Mucosa of rectum (tissue), 2 donors: ENCODE measurements around the gene RHBDF1.

ENCODE experiments used
- H3K27ac ChIP-seq, 2 donors: one replicate each; pipeline ENCODE4 v1.7.0; 2013; ENCODE audit warnings: inconsistent platforms in 2 of 2, low read depth in 2 of 2, low read length in 2 of 2
- H3K27me3 ChIP-seq, 2 donors: one replicate each; pipeline ENCODE4 v1.7.0; 2013; ENCODE audit warnings: low read length in 2 of 2; ENCODE audit not compliant: control insufficient read depth in 2 of 2, insufficient read depth in 2 of 2
- H3K36me3 ChIP-seq, 2 donors: one replicate each; pipeline ENCODE4 v1.7.0; 2013; ENCODE audit warnings: low read length in 2 of 2; ENCODE audit not compliant: control insufficient read depth in 2 of 2, insufficient read depth in 2 of 2
- H3K4me1 ChIP-seq, 2 donors: one replicate each; pipeline ENCODE4 v1.7.0; 2013; ENCODE audit warnings: low read length in 2 of 2, mild to moderate bottlenecking in 1 of 2; ENCODE audit not compliant: control insufficient read depth in 2 of 2, insufficient read depth in 2 of 2
- H3K4me3 ChIP-seq, 2 donors: one replicate each; pipeline ENCODE4 v1.7.0; 2013; ENCODE audit warnings: low read length in 2 of 2
- H3K9ac ChIP-seq, 2 donors: one replicate each; pipeline ENCODE4 v1.7.0; 2013; ENCODE audit warnings: low read length in 2 of 2, low read depth in 1 of 2, mild to moderate bottlenecking in 1 of 2
- H3K9me3 ChIP-seq, 2 donors: one replicate each; pipeline ENCODE4 v1.7.0; 2013; ENCODE audit warnings: low read length in 2 of 2; ENCODE audit not compliant: control insufficient read depth in 2 of 2
- donor health status: healthy.
- donor health status: Normal muscosa, but diverticular disease.

RHBDF1 gene

DNA sequence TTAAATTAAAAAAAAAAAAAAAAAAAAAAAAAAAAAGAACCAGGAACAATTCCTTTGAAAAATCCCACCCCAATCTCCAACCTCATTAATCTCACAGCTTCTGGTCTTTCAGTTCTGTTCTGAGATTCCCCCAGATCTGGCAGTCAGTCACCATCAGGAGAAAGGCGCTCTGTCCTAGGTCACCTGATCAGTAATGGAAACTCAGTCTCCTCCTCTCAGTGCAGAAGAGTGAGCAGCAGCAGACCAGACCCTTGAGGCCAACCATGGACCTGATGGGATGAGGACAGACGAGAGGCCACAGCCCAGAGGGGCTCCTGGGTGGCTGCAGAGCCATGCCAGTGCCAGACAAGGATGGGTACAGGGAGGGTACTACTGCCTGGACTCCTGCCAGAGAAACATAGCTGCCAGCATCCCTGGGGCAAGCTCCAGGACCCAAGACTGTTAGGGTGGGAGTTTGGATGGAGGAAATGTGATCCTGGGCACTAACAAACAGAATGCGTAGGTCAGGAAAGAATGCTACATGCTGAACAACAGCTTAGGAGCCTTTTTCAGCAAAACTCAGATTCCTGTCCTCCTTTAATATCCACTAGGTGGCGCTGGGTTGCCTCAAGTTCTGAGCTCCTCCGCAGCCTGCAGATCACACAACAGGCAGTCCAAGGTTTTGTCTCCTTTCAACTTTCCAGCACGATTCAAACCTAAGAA, 34.3 kb upstream of the RHBDF1 start:
- Histone ChIP-seq H3K27ac (no peak overlapping the region), H3K9me3 (no peaks in the 10 kb centered on the region), H3K27me3 (no peaks in the 10 kb centered on the region), H3K36me3 (peaks cover 3 to 17% of the 10 kb centered on the region in 2 donors), H3K9ac (no peak overlapping the region), H3K4me3 (no peak overlapping the region), H3K4me1 (peaks cover 0 to 2% of the 10 kb centered on the region in 2 donors)

DNA sequence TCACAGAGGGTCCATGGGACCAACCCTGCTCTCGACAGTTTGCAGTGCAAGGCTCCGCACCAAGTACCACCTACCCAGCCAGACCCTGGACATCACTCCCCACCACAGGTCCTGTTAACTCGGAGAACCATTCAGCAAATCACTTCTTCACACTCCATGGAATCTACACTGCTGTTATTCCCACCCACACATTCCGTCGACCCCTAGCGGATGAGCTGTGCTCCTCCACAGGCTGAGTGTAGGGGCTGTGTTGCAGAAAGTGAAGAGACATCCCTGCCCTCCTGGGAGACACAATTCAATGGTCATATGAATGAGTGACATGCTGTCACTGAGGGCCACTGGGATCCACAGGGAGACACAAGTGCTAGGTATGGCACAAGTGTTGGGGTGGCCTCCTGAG, 33.1 kb upstream of the RHBDF1 start:
- Histone ChIP-seq H3K4me3 (no peak overlapping the region), H3K9ac (no peak overlapping the region), H3K27me3 (no peaks in the 10 kb centered on the region), H3K9me3 (no peaks in the 10 kb centered on the region), H3K27ac (no peak overlapping the region), H3K36me3 (peaks cover 3 to 17% of the 10 kb centered on the region in 2 donors), H3K4me1 (peaks cover 0 to 4% of the 10 kb centered on the region in 2 donors)

DNA sequence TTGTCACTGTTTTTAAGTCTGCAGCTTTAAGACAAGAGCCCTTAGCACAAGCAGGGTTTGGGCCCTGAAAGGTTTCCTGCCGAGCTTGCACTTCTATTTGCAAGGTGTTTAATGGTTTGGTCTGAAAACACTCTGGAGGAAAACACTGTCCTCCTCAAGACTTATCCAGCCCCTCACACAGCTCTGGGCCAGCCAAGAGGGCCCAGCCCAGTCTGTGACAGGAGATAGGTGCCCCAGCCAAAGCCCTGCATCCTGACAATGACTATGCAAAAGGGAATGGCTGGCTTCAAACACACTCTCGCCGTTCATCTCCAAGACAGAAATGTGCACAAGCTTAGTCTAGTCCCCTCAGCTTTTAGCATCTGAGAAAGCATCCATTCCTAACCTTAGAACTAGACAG, 32.5 kb upstream of the RHBDF1 start:
- no peaks in the 10 kb centered on the region for H3K9me3 ChIP-seq

DNA sequence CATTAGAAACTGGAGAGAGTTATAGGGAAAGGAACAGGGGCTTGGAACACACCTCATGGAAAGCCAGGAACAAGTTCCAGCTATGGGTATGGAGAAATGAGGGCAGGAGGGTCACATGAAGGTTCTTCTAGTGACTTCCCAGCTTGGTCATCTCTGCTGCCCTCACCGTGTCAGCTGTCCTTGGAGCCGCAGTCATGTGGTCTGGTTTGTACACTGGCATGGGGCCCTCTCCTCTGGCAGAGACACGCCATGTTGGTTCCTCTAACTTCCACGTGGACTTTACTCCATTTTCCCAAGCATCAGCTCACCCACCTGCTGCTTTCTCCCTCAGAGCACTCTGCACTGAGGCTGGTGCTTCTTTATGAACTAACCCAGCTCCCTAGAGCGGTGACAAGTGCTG, 31.9 kb upstream of the RHBDF1 start:
- Histone ChIP-seq H3K27ac (no peak overlapping the region), H3K36me3 (peaks cover 3 to 12% of the 10 kb centered on the region in 2 donors), H3K9me3 (no peaks in the 10 kb centered on the region), H3K27me3 (no peaks in the 10 kb centered on the region), H3K4me1 (peaks cover 0 to 4% of the 10 kb centered on the region in 2 donors), H3K4me3 (no peak overlapping the region), H3K9ac (no peak overlapping the region)

More for the DNA sequence above, 32.5 kb upstream of the RHBDF1 start:
- H3K27ac ChIP-seq, result no peak overlapping the region
- no peaks in the 10 kb centered on the region for H3K27me3 ChIP-seq
- no peak overlapping the region for H3K4me3 ChIP-seq
- H3K9ac ChIP-seq, result no peak overlapping the region
- peaks cover 3 to 13% of the 10 kb centered on the region in 2 donors for H3K36me3 ChIP-seq
- peaks cover 0 to 4% of the 10 kb centered on the region in 2 donors for H3K4me1 ChIP-seq

DNA sequence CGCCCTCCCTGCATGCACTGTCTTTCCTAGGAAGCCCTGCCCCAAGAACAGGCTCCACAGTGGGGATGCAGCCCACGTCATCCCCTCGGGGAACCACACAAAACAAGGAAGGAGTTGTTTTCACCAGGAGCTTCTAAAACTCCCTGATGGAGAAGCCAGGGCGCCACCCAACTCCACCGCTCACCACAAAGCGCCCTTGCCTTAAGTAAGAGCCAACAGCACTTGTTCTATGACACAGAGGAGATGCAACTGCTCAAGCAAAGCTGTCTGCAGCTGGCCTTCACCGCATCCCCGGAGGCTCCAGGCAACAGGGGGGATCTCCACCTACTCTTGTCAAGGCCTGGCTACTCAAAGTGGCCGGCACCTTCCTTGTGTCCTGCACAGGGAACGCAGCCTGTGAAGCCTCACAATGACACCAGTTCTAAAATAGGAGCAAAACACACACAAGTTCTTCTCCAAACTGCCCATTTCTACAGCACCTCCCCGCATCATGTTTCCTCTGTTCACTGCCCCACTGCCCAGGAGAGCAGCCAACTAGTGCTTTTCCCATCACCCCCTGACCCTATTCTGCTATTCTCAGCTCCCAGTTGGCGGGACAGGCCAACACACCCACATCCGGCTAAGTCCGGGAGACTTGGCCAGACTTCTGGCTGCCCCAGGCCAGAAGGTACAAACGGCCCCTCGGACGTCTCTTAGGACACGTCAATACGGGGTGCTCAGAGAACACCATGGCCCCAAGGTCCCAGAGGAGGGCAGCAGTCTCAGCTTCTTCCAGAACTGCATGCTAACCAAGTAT, 29.8 kb upstream of the RHBDF1 start:
- H3K9ac ChIP-seq, result peak overlapping the region in 1 of 2 donors; percentile 11
- H3K36me3 ChIP-seq, result peaks cover 6 to 9% of the 10 kb centered on the region in 2 donors
- H3K4me1 ChIP-seq, result peaks cover 0 to 4% of the 10 kb centered on the region in 2 donors
- H3K9me3 ChIP-seq, result no peaks in the 10 kb centered on the region
- no peak overlapping the region for H3K4me3 ChIP-seq
- peak overlapping the region; percentile 24 to 28 for H3K27ac ChIP-seq
- no peaks in the 10 kb centered on the region for H3K27me3 ChIP-seq

DNA sequence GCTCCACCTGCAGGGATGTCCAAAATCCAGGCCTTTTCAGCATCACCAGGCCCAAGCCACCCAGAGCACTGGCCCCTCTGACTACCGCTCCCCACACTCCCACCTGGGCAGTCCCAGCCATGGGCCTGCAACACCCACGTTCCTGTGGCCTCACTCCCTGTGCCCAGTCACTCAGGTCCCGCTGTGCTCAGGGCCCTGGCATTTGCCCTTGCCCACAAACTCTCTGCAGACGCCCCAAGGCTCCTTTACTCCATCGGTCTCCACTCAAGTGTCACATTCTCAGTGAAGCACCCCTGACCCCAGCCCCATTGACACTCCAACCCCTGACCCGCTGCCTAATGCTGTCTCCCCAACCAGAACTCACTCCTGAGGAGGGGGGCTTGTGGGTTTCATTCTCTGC, 29.2 kb upstream of the RHBDF1 start:
- H3K4me3 ChIP-seq, result no peak overlapping the region
- H3K36me3 ChIP-seq, result peaks cover 6 to 9% of the 10 kb centered on the region in 2 donors

DNA sequence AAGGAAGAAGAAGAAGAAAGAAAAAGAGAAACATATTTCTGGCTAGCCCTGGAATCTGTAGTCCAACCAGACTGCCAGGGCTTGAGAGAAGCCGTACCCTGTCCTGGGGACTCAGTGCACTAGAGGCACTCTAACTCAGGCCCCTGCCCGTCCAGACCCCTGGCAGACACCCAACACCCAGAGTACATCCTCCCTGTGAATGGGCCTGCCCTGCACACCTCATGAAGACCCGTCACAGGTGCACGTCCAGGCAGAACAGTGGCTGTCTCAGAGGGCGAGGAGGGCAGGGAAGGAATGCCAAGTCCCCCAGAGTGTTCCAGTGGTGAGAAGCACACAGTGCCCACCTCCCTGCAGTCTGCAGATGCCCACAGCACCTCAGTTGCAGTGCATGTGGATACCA, 28.6 kb upstream of the RHBDF1 start:
- Histone ChIP-seq H3K9me3 (no peaks in the 10 kb centered on the region), H3K27ac (no peak overlapping the region), H3K9ac (no peak overlapping the region), H3K36me3 (peaks cover 6 to 9% of the 10 kb centered on the region in 2 donors), H3K27me3 (no peaks in the 10 kb centered on the region), H3K4me3 (no peak overlapping the region), H3K4me1 (peaks cover 0 to 4% of the 10 kb centered on the region in 2 donors)

More for the DNA sequence above, 29.2 kb upstream of the RHBDF1 start:
- Histone ChIP-seq H3K27ac (peak overlapping the region in 1 of 2 donors; percentile 24), H3K9ac (no peak overlapping the region), H3K27me3 (no peaks in the 10 kb centered on the region), H3K4me1 (peaks cover 0 to 4% of the 10 kb centered on the region in 2 donors), H3K9me3 (no peaks in the 10 kb centered on the region)

DNA sequence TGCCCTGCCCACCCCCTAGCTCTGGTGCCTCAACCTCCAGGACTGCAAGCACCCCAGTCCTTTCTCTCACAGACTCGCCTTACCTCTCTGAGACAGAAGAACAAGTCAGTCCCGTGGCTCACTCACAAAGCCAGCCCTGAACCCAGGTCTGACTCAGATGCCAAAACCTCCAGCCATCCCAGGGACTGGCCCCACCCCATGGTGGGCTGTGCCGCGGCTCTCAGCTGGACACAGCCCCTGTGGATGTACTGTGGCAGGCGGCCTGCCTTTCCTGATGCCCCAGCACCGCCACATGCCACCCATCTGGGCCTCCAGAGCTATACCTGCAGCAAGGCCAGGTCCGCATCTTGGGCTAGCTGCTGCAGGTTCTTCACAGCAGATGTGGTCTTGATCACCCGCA, 25.4 kb upstream of the RHBDF1 start:
- H3K9me3 ChIP-seq, result no peaks in the 10 kb centered on the region
- peaks cover 3% of the 10 kb centered on the region in 2 donors for H3K36me3 ChIP-seq
- no peak overlapping the region for H3K9ac ChIP-seq
- no peak overlapping the region for H3K27ac ChIP-seq
- no peaks in the 10 kb centered on the region for H3K27me3 ChIP-seq
- no peak overlapping the region for H3K4me3 ChIP-seq
- H3K4me1 ChIP-seq, result peaks cover 0 to 4% of the 10 kb centered on the region in 2 donors

DNA sequence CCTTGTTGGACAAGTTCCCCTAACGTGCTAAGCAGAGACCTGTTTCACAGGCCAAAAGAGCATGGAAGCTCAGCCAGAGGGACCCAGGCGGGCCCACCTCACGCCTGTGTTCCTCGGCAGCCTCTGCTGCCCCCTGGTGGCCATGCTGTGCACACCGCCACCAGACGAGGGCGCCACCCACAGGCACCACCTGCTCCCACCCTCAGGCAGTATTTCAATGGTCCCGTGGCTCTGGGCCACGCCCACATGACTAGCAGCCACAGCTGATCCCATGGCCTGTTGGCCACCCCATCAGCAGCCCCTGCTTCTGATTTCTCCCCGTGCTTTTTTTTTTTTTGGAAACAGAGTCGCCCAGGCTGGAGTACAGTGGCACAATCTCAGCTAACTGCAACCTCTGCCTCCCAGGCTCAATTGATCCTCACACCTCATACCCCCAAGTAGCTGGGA, 24.5 kb upstream of the RHBDF1 start:
- H3K27ac ChIP-seq, result no peak overlapping the region
- peaks cover 0 to 3% of the 10 kb centered on the region in 2 donors for H3K4me1 ChIP-seq
- no peaks in the 10 kb centered on the region for H3K27me3 ChIP-seq

DNA sequence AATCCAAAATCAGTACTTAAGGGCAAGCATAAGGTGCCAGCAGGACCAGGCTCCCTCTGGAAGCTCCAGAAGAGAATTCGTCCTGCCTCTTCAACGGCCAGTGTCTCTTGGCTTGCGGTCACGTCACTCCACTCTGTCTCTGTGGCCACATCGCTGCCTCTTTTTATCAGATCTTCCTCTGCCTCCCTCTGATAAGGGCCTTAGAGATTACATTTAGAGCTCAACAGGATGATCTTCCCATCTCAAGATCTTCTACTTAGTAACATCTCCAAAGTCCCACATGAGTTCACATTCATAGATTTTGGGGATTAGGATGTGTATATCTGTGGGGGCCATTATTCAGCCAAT, 22.5 kb upstream of the RHBDF1 start:
- H3K9ac ChIP-seq, result no peak overlapping the region
- H3K4me3 ChIP-seq, result no peak overlapping the region
- H3K27ac ChIP-seq, result no peak overlapping the region
- H3K36me3 ChIP-seq, result peaks cover 3 to 9% of the 10 kb centered on the region in 2 donors
- H3K9me3 ChIP-seq, result no peaks in the 10 kb centered on the region
- no peaks in the 10 kb centered on the region for H3K4me1 ChIP-seq
- no peaks in the 10 kb centered on the region for H3K27me3 ChIP-seq

More for the DNA sequence above, 24.5 kb upstream of the RHBDF1 start:
- Histone ChIP-seq H3K4me3 (no peak overlapping the region), H3K9me3 (no peaks in the 10 kb centered on the region), H3K36me3 (peaks cover 3 to 5% of the 10 kb centered on the region in 2 donors), H3K9ac (no peak overlapping the region)
